ENCODE data around the gene TSPEAR.

Gene TSPEAR

GRCh38 chr21:44524414-44525371 is 186.7 kb downstream of the TSPEAR start:
- no peak overlapping the region for H2AFZ ChIP-seq (ENCODE audit: low read depth, low read length, severe bottlenecking)
- H3K9me3 ChIP-seq (ENCODE audit: insufficient read depth, low read length), result peaks cover 16% of the 10 kb centered on the region; the same call in 1 of the 2 replicates
- H3F3A ChIP-seq (ENCODE audit: insufficient read depth), result no peaks in the 10 kb centered on the region
- no peak overlapping the region for H3K4me3 ChIP-seq (ENCODE audit: insufficient read depth, low read length, poor library complexity, severe bottlenecking)
- no peaks in the 10 kb centered on the region for H3K79me2 ChIP-seq (ENCODE audit: insufficient read depth, low read length)
- H3K9ac ChIP-seq (ENCODE audit: low read length), result no peak overlapping the region
- TF ChIP-seq EZH2phosphoT487 (conservative IDR thresholded peaks at IDR 0.05; ENCODE audit: low read length) (no peak), CTCF (IDR thresholded peaks at IDR 0.05; ENCODE audit: insufficient read depth, low read length, poor library complexity, severe bottlenecking) (no peak)
- no peak overlapping the region for H3K4me2 ChIP-seq (ENCODE audit: low read depth, low read length, poor library complexity, severe bottlenecking)
- no peaks in the 10 kb centered on the region for H3K9me2 ChIP-seq (replicated peaks; ENCODE audit: insufficient read depth, low read length)
- no peaks in the 10 kb centered on the region for H3K27me3 ChIP-seq (ENCODE audit: low read length)
- H4K20me1 ChIP-seq (ENCODE audit: low read depth, low read length), result no peaks in the 10 kb centered on the region
- H3K27ac ChIP-seq (ENCODE audit: low read depth, low read length), result no peak overlapping the region
- H3K36me3 ChIP-seq (ENCODE audit: low read length), result no peaks in the 10 kb centered on the region

GRCh38 chr21:44523567-44524413 is 187.6 kb downstream of the TSPEAR start:
- H3K27ac ChIP-seq (ENCODE audit: low read depth, low read length), result no peak overlapping the region

GRCh38 chr21:44522753-44523204 is 188.6 kb downstream of the TSPEAR start:
- H3K4me3 ChIP-seq (ENCODE audit: insufficient read depth, low read length, poor library complexity, severe bottlenecking), result no peak overlapping the region
- no peaks in the 10 kb centered on the region for H3K79me2 ChIP-seq (ENCODE audit: insufficient read depth, low read length)
- no peaks in the 10 kb centered on the region for H3F3A ChIP-seq (ENCODE audit: insufficient read depth)
- H3K4me2 ChIP-seq (ENCODE audit: low read depth, low read length, poor library complexity, severe bottlenecking), result no peak overlapping the region
- H4K20me1 ChIP-seq (ENCODE audit: low read depth, low read length), result no peaks in the 10 kb centered on the region
- no peaks in the 10 kb centered on the region for H3K9me2 ChIP-seq (replicated peaks; ENCODE audit: insufficient read depth, low read length)
- no peak for TF ChIP-seq EZH2phosphoT487 (conservative IDR thresholded peaks at IDR 0.05; ENCODE audit: low read length)
- no peak for TF ChIP-seq CTCF (IDR thresholded peaks at IDR 0.05; ENCODE audit: insufficient read depth, low read length, poor library complexity, severe bottlenecking)
- H3K27me3 ChIP-seq (ENCODE audit: low read length), result no peaks in the 10 kb centered on the region
- no peak overlapping the region for H3K9ac ChIP-seq (ENCODE audit: low read length)
- H3K9me3 ChIP-seq (ENCODE audit: insufficient read depth, low read length), result peaks cover 16% of the 10 kb centered on the region; the same call in 1 of the 2 replicates
- no peaks in the 10 kb centered on the region for H3K36me3 ChIP-seq (ENCODE audit: low read length)
- no peak overlapping the region for H3K27ac ChIP-seq (ENCODE audit: low read depth, low read length)
- H2AFZ ChIP-seq (ENCODE audit: low read depth, low read length, severe bottlenecking), result no peak overlapping the region

More at GRCh38 chr21:44523567-44524413, 187.6 kb downstream of the TSPEAR start:
- Histone ChIP-seq H4K20me1 (ENCODE audit: low read depth, low read length) (no peaks in the 10 kb centered on the region), H3K9me3 (ENCODE audit: insufficient read depth, low read length) (peaks cover 16% of the 10 kb centered on the region; the same call in 1 of the 2 replicates), H3K9me2 (replicated peaks; ENCODE audit: insufficient read depth, low read length) (no peaks in the 10 kb centered on the region), H2AFZ (ENCODE audit: low read depth, low read length, severe bottlenecking) (no peak overlapping the region), H3K4me3 (ENCODE audit: insufficient read depth, low read length, poor library complexity, severe bottlenecking) (no peak overlapping the region), H3K9ac (ENCODE audit: low read length) (no peak overlapping the region), H3K4me2 (ENCODE audit: low read depth, low read length, poor library complexity, severe bottlenecking) (no peak overlapping the region), H3K79me2 (ENCODE audit: insufficient read depth, low read length) (no peaks in the 10 kb centered on the region), H3K27me3 (ENCODE audit: low read length) (no peaks in the 10 kb centered on the region), H3K36me3 (ENCODE audit: low read length) (no peaks in the 10 kb centered on the region), H3F3A (ENCODE audit: insufficient read depth) (no peaks in the 10 kb centered on the region)
- no peak for TF ChIP-seq EZH2phosphoT487 (conservative IDR thresholded peaks at IDR 0.05; ENCODE audit: low read length)
- TF ChIP-seq CTCF (IDR thresholded peaks at IDR 0.05; ENCODE audit: insufficient read depth, low read length, poor library complexity, severe bottlenecking), result no peak

Data from SU-DHL-6 (cell line).